Adrenal gland (tissue), 5 donors: ENCODE results near the gene ACHE.

ENCODE experiments used
- POLR2A ChIP-seq, 2 donors: fragments of 450-650 bp; IDR thresholded peaks; one replicate each; pipeline ENCODE4 v1.6.1; 2017; ENCODE audit warnings: antibody characterized with exemption in 2 of 2, mild to moderate bottlenecking in 2 of 2, moderate library complexity in 1 of 2
- TF ChIP-seq, protein P1 (sequence below), 6 experiments: fragments of 450-650 bp in 4 of 6; fragments of 200-600 bp in 2 of 6; sonication (generic) in 1 of 6; IDR thresholded peaks; 1 replicate in 5 of 6; 2 replicates in 1 of 6; pipeline versions ENCODE4 v1.5.1 to v1.8.0; 2016 to 2021; ENCODE audit warnings: antibody characterized with exemption in 6 of 6, mild to moderate bottlenecking in 2 of 6, moderate library complexity in 1 of 6
- donor health status: DM: no; HTN: no; CAD: no.

DNA sequence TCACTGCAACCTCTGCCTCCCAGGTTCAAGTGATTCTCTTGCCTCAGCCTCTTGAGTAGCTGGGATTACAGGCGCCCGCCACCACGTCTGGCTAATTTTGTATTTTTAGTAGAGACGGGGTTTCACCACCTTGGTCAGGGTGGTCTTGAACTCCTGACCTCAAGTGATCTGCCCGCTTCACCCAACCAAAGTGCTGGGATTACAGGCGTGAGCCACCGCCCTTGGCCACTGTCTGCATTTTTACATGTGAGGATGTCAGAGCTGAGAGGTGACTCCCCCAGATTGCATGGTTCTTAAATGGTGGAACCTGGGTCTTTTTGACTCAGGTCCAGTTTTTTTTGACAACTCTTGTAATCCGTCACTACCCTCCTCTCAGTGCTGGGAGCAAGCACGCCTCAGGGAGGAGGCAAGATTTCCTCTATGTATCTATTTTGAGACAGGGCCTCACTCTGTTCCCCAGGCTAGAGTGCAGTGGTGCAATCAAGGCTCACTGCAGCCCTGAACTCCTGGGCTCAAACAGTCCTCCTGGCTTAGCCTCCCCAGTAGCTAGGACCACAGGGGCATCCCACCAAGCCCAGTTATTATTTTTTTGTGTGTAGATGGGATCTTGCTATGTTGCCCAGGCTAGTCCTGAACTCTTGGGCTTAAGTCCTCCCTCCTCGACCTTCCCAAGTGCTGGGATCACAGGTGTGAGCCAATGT is 21.9 kb downstream of the ACHE start:
- TF ChIP-seq POLR2A (IDR thresholded peaks at IDR 0.05) = no peak
- TF ChIP-seq, protein P1, sequence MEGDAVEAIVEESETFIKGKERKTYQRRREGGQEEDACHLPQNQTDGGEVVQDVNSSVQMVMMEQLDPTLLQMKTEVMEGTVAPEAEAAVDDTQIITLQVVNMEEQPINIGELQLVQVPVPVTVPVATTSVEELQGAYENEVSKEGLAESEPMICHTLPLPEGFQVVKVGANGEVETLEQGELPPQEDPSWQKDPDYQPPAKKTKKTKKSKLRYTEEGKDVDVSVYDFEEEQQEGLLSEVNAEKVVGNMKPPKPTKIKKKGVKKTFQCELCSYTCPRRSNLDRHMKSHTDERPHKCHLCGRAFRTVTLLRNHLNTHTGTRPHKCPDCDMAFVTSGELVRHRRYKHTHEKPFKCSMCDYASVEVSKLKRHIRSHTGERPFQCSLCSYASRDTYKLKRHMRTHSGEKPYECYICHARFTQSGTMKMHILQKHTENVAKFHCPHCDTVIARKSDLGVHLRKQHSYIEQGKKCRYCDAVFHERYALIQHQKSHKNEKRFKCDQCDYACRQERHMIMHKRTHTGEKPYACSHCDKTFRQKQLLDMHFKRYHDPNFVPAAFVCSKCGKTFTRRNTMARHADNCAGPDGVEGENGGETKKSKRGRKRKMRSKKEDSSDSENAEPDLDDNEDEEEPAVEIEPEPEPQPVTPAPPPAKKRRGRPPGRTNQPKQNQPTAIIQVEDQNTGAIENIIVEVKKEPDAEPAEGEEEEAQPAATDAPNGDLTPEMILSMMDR (IDR thresholded peaks at IDR 0.05) = no peak
